ENCODE results near the gene AMOTL2.

The AMOTL2 gene

GRCh38 chr3:134352031-134352671, 22.1 kb downstream of the AMOTL2 start:
- no peak for DNase-seq (ENCODE audit: low read depth in 3 of 3)

DNA sequence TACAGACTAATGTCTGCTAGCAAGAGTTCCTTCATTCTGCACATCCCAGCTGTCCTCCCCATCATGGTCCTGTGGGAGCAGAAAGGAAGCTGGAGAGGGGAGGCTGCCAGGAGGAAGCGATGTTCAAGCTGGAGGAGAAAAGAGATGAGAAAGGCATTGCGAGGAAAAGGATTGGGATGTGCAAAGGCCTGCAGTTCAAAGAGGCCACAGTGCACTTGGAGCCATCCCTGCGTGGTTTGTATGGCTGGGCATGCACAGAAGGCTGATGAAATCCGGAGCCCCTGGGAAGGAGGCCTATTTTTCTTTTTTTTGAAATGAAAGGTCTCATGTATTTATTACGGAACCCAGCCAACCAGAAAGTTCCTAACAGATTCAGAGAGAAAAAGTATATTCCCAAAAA, 22.8 kb downstream of the AMOTL2 start:
- DNase-seq (ENCODE audit: low read depth in 3 of 3) = no peak

DNA sequence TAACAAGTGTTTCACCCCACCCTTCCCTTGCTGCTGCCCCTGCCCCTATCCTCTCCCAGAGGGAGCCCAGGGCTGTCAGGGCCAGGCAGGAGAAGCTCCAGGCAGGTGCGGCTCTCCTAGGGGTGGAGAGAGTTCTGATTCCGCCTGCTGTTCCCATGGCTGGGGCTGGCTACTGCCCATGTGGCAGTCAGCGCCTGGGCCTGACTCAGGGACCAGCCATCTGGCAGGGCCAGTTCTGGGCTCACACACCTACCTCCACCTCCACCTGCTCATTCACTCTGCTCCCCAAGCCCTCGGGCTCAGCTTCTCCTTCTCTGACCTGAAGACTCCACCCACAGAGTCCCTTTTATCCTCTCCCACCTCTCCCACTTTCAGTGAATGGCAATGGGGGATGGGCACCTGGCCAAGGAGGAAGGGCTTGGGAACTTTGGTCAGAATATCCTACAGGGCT, 23.4 kb downstream of the AMOTL2 start:
- DNase-seq (ENCODE audit: low read depth in 3 of 3) = no peak

DNA sequence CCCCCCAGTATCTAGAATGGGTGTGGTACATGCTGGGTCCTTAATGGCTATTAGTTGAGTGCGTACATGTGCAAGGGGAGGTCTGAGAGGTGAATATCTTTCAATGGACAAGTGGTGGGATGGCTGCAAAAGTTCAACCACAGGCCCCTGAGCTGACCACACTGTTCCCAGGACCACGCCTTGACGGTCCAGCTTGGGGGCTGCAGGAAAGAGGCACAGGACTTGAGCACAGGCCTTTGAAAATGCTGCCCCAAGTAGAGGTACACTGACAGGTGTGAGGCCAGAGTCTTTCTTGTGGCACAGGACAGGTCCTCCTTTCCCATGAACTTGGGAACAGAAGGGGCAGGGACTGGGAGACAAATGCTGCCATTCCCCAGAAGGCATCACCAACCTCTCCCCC, 24.0 kb downstream of the AMOTL2 start:
- no peak for DNase-seq (ENCODE audit: low read depth in 3 of 3)

- DNase-seq (ENCODE audit: low read depth in 3 of 3) = no peak
Measured at GRCh38 chr3:134348524-134348923, 25.7 kb downstream of the AMOTL2 start.

- DNase-seq (ENCODE audit: low read depth in 3 of 3) = no peak
Measured at GRCh38 chr3:134347551-134347950, 26.7 kb downstream of the AMOTL2 start.

GRCh38 chr3:134346744-134347143, 27.5 kb downstream of the AMOTL2 start:
- DNase-seq (ENCODE audit: low read depth in 3 of 3) = no peak

DNA sequence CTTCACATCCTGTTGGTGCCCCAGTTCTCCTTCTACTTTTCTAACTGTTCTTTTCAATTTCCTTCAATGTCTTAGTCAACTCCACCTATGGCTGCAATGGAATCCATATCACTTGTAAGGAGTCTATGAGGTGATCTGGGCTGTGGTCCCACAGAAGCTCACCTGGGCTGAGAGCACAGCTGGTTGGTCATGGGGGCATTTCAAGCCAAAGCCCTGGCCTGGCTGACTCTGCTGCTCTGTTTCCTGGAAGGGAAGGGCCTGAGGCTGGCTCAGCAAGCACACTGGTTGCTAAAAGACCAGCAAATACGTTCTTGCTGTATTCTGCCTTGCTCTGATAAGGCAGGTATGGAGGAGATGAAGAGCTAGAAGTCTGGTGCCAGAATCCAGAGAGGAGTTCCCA, 29.0 kb downstream of the AMOTL2 start:
- no peak for DNase-seq (ENCODE audit: low read depth in 3 of 3)

- no peak for DNase-seq (ENCODE audit: low read depth in 3 of 3)
Measured at GRCh38 chr3:134344560-134344959, 29.7 kb downstream of the AMOTL2 start.

DNA sequence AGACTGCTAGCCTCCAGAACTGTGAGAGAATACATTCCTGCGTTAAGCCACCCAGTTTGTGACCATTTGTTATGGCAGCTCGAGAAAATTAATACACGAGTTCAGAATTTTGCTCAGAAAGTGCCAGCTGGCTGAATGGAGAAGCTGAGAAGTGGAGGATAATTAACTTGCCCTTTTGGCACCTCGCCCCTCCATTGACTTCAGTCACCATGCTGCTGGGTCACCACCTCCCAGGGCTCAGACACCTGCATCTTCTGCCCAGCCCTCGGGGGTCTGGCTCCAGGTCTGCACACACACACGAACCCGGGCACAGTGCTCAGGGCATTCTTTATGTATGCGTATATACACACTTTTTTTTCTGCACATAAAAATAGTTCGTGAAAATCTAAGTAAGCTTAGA, 32.0 kb downstream of the AMOTL2 start:
- no peak for DNase-seq (ENCODE audit: low read depth in 3 of 3)

- no peak for DNase-seq (ENCODE audit: low read depth in 3 of 3)
Measured at GRCh38 chr3:134341389-134341788, 32.9 kb downstream of the AMOTL2 start.

- DNase-seq (ENCODE audit: low read depth in 3 of 3) = no peak
Measured at GRCh38 chr3:134340982-134341365, 33.3 kb downstream of the AMOTL2 start.

- no peak for DNase-seq (ENCODE audit: low read depth in 3 of 3)
Measured at GRCh38 chr3:134340362-134340981, 33.8 kb downstream of the AMOTL2 start.

DNA sequence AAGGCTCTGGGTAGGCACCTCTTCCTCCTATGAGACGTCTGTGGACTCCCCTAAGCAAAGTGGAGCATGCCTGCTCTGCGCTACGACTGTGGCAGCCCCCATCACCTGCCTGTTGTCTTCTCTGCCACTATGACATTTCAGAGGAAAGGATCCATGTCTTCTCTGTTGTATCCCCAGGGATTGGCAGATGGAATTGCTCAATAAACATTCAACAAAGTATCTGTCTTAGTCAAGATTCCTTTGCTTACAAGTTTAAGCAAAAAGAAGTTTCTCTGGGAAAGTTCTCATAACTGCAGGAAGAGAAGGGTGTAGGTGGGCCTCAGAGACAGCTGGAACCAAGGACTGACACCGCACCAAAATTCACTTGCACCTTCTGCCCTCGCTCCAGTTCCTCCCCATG, 34.3 kb downstream of the AMOTL2 start:
- DNase-seq (ENCODE audit: low read depth in 3 of 3) = no peak

DNA sequence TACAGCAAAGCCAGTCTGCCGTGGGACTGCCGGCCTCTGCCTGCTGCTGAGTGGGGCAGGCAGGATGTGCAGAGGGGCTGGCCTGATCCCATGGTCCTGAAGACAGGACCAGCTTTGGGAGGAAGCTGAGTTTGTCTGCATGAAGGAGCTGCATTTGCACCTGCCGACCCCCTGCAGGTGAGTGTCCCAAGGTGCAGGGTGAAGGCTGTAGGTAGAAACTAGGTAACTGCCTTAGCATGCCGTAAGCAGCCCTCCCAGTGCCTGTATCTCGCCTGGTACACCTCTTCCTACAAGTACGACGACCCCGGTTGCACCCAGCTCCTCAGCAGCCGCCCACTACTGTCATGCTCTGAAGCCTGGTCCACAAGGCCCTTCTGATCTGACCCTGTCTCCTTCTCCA, 34.9 kb downstream of the AMOTL2 start:
- DNase-seq (ENCODE audit: low read depth in 3 of 3) = no peak

DNA sequence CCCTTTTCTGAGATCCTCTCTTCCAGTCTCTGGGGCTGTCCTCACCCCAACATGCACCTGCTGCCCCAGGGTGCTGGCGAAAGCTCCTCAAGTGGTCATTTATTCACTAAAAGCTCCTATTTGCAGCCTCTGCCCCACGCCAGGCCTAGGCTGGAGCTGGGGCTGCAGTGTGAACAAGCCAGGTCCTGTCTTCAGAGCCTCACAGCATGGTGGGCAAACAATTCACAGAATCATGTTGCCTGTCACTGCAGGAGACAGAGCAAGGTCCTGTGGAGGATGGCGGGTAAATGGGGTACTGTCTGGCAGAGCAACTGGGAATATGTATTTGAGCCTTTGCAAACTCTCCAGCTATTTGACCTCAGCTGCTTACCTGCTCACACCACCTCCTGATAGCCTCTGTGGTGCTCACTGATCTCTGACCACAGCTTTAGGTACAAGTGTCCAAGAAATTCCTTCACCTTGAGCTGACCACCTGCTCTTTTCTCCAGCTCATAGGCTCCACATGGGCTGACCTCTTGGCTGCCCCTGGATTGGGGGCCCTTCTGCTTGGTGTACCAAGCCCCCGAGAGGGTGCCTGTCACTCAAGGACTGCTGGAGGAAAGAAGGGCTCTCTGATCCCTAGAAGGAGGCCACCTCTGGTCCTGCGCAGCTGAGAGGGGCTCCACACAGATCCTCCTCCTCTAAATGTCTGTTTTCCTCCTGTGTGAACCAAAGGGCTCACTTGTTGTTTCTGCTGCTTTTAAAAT, 35.6 kb downstream of the AMOTL2 start:
- DNase-seq (ENCODE audit: low read depth in 3 of 3) = no peak

DNA sequence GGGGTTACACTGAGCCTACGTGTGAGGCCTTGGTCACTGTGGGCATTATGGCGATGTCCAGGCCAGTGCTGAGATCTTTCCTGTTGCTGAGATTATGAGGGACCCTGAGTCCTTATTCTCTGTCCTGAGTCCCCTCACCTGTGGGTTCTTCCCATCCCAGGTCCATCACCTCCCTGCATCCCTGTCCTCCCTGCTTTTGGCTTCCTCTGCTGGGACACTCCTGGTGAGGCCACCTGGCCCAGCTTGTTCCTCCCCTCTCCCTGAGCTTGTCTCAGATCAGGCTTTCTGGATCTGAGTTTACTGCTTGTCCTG, 36.1 kb downstream of the AMOTL2 start:
- DNase-seq (ENCODE audit: low read depth in 3 of 3) = no peak

DNA sequence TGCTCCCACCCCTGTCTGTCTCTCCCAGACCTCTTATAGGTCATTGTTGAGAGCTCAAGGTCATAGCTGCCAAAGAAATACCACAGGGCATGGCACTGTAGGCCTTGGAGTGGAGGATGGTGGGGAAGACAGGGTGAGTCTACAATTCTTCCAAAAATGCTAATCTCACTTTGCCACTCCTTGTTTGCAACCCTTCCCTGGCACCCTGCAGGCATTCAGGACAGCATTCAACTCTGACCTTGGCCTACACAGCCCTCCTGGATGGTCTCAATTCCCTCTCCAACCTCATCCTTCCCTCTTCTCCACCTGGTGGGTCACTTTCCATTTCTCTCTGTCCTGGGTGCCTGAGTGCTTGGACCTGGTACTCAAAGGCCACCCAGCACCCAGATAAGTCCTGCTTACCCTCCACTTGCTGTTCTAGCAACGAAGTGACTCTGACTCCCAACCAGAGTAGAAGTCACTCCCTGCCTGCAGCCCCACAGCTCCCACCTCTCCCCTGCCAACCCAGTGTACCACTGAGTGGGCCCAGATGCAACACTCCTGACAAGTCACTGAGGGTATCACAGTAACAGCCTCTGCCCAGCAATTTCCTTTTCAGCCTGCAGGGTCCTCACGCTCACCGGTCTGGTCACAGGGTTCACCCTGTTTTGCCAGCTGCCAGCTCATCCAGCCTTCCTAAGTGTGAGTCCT, 36.6 kb downstream of the AMOTL2 start:
- no peak for DNase-seq (ENCODE audit: low read depth in 3 of 3)

- no peak for DNase-seq (ENCODE audit: low read depth in 3 of 3)
Measured at GRCh38 chr3:134337071-134337482, 37.2 kb downstream of the AMOTL2 start.

DNA sequence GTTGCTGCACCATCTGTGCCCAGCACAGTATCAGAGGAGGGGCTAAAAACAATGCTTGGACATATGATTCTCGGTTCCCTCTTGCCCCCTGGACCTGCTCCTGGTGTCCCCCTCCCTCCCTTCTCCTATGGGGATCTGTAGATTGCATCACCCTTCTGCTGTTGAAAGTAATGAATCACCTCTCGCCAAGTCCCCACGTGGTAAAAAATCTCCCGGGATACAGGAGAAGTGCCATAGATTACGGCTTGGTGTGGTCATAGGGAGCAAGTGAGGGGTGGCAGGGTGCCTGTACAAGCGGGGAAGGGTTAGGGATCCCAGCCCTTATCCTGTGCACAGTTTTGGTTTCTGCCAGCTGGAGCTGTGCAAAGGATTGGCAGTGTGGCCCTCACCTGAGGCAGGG, 37.7 kb downstream of the AMOTL2 start:
- DNase-seq (ENCODE audit: low read depth in 3 of 3) = no peak

- DNase-seq (ENCODE audit: low read depth in 3 of 3) = no peak
Measured at GRCh38 chr3:134334901-134335280, 39.4 kb downstream of the AMOTL2 start.

DNA sequence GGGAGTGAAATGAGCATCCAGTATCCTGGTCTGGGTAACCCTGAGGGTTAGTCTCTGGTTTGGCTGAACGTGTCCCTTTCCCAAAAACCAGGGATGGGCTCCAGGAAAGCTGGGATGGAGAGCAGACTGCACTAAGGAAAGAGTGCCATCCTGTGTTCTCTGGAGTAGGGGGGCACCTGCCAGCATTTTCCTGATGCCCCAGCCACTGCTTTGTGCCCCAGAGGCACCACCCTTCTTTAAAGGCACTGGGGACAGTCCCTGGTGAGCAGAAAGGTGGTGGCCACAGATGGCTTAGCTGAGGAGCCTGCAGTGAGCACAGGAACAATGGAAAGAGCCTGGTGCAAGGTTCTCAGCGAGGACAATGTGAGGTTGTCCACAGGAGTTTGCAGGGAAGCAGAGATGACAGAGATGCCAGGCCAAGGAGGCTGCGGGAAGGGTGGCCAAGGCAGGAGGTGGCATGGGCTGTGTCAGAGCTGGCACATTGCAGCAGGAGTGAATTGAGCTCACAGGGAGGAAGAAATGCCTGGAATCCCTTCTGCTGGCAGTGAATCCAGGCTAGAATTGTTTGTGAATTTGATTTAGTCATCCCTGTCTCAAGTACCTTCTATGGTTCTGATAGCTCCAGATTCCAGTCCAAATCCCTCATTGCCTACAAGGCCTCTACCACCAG, 39.9 kb downstream of the AMOTL2 start:
- no peak for DNase-seq (ENCODE audit: low read depth in 3 of 3)
